GM21825 (cell line): ENCODE results near the gene SEC22C.
A peak's percentile ranks its signal among the peaks of the same experiment; 100 is the strongest.
"Not testable (repeated sequence)": the region's sequence is repeated elsewhere in the genome, so short reads cannot be mapped to it uniquely, and the experiment has no call there.

Experiments used
- ATAC-seq: cut with Tn5 transposase; IDR thresholded peaks from one replicate; pipeline ENCODE4 v1.9.1; 2021; ENCODE audit warnings: mild to moderate bottlenecking, moderate library complexity; ENCODE audit not compliant: unreplicated experiment

SEC22C gene

DNA sequence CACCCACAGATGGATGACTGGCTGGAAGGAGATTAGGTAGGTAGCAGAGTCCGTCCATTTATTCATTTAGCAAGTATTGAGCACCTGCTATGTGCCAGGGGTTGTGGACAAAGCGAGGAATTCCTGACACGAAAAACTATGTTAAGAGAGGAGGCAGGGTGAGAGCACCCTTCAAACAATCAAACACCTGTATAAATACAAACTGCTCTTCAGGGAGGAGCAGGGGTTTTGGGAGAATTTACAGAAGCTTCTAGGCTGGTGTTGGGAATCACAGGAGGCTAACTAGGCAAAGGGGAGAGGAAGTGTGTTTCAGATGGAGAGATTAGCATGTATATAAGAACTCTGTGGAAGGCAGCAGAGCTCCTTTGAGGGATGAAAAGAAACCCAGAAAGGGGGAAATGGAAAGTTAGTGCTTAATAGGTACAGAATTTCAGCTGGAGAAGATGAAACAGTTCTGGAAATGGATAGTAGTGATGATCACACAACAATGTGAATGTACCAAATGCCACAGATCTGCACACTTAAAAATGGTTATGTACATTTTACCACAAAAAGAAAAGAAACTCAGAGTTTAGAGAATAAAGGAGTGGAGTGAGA, 805 bp upstream of the SEC22C start:
- no peak for ATAC-seq

DNA sequence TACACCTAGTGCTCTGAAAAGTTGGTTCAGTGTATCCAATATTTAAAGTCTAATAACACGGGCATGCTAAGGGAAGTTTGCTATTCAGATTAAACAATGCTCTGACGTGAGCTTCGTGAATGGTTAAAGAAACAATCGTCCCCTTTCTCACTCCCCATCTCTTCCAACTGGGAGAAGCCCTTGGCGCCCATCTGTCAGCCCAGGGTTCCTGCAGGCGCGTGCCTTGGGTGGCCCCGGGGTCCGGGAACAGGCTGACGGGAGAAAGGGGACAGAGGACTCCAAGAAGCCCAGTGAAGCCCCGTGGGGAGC, 413 bp downstream of the SEC22C start:
- no peak for ATAC-seq

DNA sequence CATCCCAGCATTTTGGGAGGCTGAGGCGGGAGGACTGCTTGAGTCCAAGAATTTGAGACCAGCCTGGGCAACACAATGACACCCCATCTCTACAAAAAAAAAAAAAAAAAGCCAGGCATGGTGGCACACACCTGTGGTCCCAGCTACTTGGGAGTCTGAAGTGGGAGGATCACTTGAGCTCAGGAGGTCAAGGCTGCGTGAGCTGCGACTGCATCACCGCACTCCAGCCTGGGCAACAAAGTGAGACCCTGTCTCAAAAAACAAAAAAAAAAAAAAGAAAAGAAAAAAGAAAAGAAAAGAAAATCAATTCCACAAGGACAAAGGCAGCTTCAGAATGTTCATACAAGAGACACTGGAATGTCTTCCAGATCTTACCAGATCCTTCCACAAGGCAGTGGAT, 2.4 kb downstream of the SEC22C start:
- not testable (repeated sequence) for ATAC-seq

DNA sequence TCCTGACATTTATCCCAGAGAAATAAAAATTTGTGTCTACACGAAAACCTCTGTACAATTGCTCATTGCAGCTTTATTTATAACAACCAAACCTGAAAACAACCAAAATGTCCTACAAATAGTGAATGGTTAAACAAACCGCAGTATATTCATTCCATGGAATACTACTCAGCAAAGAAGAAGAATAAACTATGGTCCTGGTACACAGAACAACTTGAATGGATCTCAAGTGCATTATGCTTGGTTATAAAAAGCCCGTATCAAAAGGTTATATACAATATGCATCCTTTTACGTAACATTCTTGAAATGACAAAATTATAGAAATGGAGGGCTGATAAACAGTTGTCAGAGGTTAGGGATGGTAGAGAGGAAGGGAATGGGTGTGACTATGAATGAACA, 3.7 kb downstream of the SEC22C start:
- ATAC-seq = no peak

DNA sequence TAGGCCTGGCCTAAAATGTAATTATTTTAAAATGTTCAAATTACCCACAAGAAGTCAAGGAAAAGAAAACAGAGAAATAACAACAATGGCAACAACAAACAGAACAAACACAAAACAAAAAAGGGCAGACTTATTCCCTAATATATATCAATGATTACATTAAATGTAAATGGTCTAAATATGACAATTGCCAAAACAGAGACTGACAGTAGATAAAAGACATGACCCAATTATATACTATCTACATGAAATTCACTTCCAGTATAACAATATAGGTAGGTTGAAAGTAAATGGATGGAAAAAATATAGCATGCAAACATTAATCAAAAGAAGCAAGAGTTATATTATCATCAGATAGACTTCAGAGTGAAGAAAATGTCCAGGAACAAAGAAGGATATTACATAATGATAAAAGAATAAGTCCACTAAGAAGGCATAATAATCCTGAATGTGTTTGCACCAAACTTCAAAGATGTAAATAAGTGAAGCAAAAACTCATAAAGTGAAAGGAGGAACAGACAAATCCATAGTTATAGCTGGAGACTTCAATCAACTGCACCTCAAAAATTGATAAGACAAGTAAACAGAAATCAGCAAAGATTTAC, 6.5 kb downstream of the SEC22C start:
- ATAC-seq = no peak

DNA sequence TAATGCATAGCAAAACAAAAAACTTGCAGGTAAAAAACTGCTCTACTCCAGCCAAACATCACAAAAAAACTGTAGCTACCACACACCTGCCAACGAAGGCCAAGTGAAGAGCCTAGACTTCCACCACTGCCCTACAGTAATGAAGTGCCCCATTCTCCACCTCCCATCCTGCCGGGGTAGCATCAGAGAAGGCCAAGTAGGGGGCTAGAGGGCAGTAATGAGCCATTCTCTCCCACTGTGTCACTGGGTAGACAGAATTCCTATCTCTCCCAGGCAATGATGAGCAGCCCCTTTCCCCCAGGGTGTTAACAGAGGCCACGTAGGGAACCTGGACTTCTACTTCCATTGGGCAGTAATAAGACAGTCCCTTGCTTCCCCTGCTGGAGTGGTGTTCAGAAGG, 9.5 kb downstream of the SEC22C start:
- ATAC-seq = no peak

DNA sequence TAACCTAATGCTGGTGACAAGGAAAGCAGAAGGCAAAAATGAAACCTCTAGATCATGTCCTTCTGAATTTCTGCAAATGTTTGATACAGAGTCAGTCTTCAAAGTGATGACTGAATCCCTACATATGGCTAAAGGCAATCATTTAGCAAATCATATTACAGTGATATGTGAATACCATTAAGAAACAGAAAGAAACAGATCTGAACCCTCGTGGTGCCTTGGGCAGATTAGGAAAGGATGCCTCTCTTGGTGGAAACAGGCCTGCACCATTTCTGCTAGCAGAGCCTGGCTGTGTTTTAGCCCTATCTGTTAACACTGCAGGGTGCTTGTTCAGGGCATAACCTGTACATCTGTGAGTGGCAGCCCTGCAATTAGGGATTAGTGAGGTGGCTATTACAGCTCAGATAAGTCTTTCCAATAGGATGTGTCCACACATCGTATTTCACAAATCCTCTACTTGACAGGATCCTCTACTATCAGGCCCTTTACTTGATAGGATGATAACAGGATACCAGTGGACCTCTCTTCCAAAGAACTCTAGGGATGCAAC, 12.1 kb downstream of the SEC22C start:
- no peak for ATAC-seq

DNA sequence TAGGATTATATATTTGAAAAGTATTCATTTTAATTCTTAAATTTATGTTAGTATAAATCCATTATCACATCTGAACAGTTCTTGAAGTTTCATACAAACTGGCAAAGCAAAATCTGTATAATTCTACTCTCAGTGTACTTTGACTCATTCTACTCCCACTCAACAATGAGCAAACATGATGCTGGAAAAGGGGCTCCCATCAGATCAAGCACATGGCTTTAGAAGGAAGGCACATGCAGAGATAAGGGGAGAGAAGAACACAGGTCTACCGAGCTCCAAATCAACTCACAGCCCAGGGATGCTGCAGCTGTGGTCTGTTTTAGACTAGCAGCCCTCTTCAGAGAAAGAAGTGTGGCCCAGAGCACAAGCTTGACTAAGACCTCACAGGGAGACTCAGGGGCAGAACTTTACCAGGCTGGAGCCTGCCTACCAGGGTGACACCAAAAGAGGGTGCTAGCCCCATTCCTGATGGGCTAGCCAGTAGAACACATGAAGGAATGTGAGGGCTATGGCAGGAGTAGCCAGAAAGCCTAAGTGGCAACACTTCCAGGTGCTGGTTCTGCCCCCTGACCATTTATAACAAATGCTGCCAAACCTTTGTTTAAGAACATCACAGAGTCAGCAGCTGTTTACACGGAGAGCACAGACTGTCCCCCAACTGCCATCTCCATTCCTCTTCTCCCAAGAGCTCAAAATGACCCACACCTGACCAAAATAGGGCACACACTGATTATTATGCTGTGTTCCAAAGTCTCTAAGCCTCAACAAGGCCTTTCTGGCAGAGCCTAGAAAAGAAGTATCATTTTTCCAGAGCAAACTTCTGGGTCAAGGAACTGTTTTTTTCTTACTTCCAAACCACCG, 19.5 kb downstream of the SEC22C start:
- ATAC-seq = no peak

DNA sequence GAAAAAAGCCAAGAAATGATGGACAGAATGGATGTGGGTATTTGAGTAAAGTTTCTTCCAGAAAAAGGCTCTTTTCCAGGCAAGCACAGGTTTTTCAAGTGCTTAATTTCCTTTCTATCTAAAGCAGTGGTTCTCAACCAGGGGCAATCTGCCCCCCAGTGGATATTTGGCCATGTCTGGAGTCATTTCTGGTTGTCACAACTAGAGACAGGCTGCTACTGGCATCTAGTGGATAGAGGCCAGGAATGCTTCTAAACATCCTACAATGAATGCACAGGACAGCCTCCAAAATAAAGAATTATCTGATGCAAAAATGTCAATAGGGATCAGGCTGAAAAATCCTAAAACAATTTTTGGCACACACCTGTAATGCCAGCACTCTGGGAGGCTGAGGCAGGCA, 23.9 kb downstream of the SEC22C start:
- ATAC-seq = no peak

DNA sequence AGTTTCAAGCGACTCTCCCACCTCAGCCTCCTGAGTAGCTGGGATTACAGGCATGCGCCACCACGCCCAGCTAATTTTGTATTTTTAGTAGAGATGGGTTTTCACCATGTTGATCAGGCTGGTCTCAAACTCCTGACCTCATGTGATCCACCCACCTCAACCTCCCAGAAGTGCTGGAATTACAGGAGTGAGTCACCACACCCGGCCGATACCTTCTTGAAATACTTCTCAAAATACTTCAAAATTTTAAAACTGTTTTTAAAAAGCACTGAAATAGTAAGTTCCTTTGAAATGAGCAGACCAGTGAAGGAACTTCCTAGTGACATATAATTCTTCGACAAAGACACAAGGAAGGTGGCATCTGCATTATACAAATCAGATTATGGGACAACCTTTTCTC, 24.9 kb downstream of the SEC22C start:
- not testable (repeated sequence) for ATAC-seq

DNA sequence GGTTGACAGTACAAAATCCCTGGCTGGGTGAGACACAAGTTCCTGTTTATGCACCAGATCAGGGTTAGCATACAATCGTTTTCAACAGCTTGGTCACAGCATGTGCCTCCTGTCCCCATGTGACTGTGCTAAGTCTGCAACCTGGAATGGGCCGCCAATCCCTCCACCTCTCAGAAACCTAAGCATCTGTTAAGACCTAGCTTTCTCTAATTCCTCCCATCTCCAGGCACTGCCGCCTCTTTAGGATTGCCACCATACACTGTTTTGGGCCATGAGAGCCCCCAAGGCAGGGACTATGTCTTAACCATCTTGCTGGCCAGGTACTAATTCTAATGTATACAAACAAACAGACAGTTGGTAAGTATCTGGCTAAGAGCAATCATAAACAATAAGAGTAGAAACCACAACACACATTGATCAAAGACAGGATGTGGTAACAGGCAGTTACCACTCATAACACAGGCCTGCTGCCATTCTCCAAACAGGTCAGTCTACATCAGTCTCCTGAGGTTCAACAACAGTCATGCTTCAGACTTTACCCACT, 25.6 kb downstream of the SEC22C start:
- ATAC-seq = peak; percentile 79

DNA sequence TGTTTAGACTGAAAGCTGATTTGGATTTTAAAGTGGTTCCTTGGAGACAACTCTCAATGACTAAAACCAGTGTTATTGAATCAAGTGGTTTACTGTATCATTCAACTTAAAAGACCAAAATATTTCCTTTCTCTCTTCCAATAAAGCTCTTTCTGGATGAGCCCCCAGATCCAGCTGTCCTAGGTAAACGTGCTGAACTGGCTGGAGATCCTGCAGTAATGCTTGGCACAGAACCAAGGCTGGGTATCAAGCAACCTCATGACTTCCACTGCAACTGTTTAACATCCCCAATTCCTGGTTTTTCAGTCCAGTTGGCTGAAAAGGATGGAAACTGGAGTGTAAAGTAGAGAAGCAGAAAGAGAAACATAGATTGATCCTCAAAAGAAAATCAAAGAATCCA, 28.9 kb downstream of the SEC22C start:
- no peak for ATAC-seq

DNA sequence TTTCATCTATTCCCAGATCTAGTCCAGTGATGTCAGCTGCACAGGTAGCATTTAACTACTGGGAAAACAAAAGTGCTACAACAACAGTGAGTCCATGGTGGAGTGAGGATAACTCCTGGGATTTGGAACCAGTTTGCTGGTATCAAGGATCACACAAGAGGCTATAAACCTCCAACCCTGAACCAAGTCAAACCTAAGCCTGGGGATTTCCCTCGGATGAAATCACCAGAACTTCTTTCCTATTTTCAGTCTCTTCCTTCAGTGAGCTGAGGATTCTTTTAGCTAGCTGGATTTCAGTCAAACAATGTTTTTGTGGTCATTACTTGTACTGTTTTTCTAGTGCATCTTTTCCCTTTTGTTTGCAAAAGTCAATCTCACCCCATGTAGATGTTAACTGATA, 31.5 kb downstream of the SEC22C start:
- no peak for ATAC-seq

DNA sequence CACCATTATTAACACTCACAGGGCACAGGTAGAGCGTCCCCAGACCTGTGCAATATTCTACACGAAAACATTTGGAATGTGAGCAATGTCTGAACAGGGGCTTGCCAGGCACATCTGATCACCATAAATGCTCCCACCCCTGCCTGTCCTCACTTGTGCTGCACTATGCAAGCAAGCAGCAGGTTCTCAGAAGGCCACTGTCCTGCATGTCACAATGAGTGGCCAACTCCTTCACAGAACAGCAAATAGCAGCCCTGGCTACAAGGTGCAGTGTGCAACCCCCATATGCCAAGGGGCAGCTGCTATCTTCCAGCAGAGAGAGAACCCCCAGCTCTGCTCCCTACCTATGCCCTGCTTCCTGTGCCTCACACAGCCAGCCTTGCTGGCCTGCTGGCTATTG, 32.6 kb downstream of the SEC22C start:
- ATAC-seq = no peak

DNA sequence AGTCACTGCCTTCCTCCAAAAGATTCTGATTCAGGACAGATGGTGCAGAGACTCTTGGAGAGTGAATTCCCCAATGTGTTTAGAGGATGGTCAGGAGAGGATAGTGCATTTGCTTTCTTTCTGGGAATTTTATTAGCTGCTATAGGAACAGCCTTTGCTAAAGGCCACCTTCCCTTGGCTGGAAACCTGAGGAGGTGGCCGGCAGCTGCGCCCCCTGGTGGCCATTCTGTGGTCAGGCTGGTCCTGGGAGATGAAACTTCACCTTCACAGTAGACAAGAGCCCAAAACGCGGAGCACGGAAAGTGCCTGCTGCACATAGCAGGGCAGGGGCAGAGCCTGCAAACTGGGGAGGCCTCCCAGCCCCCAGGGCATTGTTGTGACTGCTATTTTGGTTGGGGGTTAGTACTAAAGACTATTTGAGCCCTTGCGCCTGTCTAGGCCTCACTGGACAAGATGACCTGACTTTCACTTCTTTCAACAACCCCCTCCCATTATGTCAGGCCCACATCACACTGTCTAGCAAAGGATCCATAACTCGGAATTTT, 34.3 kb downstream of the SEC22C start:
- ATAC-seq = no peak

DNA sequence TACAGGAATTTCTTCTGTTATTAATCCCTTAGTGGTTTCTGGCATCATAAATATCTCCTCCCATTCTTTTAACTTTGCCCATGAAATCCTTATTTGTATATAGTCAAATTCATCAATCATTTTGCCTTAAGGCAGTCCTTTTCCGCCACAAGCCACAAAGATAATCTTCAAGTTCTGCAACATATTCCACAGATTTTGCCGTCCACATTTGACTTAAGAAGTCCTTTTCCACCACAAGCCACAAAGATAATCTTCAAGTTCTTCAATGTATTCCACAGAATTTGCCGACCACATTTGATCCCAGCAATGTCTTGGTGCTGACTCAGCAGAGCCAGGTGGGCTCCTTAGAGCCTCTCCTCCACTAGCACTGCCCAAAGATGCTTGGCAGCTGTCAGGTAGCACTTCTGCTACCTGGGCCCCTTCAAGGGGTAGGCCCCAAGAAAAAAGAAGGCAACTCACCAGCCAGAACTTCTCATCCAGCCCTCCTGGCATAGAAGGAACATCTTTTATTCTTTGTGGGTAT, 35.0 kb downstream of the SEC22C start:
- no peak for ATAC-seq

DNA sequence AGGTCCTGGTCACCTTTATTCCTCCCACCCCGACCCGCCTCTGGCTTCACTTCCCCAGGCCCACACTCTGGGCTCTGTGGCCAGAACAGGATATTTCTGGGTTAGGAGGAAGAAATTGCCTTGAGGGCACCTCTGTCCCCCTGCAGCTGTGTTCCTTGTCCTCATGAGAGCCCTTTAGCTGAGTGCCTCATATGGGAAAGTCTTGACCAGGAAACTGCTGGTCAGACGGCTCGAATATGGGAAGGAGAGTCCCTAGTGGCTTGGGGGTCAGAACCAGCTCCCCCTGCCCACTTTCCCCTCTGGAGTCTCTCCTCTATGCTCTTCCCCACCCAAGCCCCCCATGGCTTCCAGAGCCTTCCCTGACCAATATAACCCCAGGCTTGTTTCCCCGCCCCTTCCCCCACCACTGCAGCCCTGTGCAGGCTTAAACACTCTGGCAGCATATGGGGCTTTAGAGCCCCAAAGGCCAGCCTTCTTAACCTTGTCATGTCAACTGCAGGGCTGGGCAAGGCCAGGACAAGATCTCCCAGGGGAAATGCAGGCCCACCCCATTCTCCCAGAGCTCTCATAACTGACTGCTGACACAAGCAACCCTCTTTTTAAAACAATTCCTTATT, 36.4 kb downstream of the SEC22C start:
- ATAC-seq = no peak

DNA sequence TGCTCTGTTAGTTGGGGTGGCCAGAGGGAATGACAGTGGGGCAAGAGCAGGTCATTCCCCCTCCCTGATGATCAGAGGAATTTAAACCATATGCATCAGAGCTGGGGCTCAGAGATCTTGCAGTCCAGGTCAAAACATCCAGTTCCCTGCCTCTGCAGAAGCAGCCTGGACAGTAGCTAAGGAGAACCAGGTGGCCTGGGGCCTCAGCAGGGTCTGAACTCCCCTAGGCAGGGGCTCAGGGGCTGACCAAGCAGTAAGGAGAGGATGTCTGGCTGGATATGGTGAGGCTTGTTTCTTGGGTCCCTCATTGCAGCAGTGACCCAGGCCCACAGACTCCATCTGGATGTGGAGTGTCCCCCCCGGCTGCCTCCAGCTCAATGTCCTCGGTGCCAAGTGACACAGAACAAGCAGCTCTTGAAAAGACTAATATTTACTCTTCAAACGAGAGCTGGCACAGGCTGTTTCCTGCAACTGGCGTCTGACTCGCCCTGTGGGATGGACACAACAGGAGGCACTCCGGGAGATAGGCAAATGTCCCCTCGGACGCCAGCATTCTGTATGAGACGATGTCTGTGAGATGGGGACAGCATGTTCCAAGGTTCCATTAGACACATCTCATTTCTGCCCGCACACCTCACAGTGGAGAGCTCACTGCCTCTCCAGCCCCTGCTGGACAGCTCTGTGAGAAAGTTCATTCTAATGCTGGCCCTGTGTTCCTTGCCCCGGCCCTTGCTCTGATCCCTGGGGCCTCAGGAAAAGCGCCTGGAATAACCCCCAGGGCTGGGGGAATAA, 37.1 kb downstream of the SEC22C start:
- ATAC-seq = no peak

DNA sequence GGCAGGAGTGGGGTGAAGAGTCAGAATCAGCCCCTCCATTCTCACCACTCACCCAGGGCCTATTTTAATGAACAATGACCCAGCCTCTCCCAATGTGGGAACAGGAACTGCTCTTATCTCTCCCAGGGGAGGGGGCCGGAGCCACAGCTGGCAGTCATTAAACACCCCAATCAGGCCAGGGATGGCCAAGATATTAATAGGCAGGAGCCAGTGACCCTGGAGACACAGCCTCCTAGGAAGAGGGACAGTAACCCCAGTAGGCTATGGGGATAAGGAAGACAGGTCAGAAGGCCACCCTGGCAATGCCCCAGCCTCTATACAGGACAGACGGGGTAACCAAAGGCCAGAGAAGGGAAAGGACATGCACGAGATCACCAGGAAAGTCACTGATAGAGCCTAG, 40.7 kb downstream of the SEC22C start:
- ATAC-seq = no peak
